C1 segment of cervical spinal cord (tissue), 14 donors: Measurements from ENCODE around the gene ADAMTS2.
"Not testable (repeated sequence)": the region's sequence is repeated elsewhere in the genome, so short reads cannot be mapped to it uniquely, and the experiment has no call there.

Experiments used
- DNase-seq, 14 donors: peaks; one replicate each; lab custom pipeline; 2025; lab: John Stamatoyannopoulos, UW

The ADAMTS2 gene

GRCh38 chr5:179325296-179326031, 19.8 kb downstream of the ADAMTS2 start:
- DNase-seq: no peak

GRCh38 chr5:179324760-179325295, 20.4 kb downstream of the ADAMTS2 start:
- DNase-seq: no peak

GRCh38 chr5:179324316-179324715, 20.9 kb downstream of the ADAMTS2 start:
- DNase-seq: not testable (repeated sequence)

- DNase-seq: no peak
These were observed 22.0 kb downstream of the ADAMTS2 start for GRCh38 chr5:179323026-179323870.

GRCh38 chr5:179322071-179323025, 22.9 kb downstream of the ADAMTS2 start:
- no peak for DNase-seq

- DNase-seq: no peak
These were observed 23.9 kb downstream of the ADAMTS2 start for GRCh38 chr5:179321206-179321987.

GRCh38 chr5:179319741-179320281, 25.4 kb downstream of the ADAMTS2 start:
- DNase-seq: no peak

GRCh38 chr5:179319123-179319522, 26.1 kb downstream of the ADAMTS2 start:
- DNase-seq: no peak

GRCh38 chr5:179318221-179318955, 26.9 kb downstream of the ADAMTS2 start:
- no peak for DNase-seq

GRCh38 chr5:179317411-179318220, 27.6 kb downstream of the ADAMTS2 start:
- no peak for DNase-seq

- DNase-seq: no peak
These were observed 28.3 kb downstream of the ADAMTS2 start for GRCh38 chr5:179316982-179317381.

- DNase-seq: no peak
These were observed 29.1 kb downstream of the ADAMTS2 start for GRCh38 chr5:179316111-179316551.

GRCh38 chr5:179315356-179315890, 29.8 kb downstream of the ADAMTS2 start:
- DNase-seq: no peak

- no peak for DNase-seq
These were observed 30.5 kb downstream of the ADAMTS2 start for GRCh38 chr5:179314606-179315355.

GRCh38 chr5:179313849-179314521, 31.3 kb downstream of the ADAMTS2 start:
- DNase-seq: peak in 11 of 14 donors; percentile 5 to 96 (median 36)

GRCh38 chr5:179312557-179313235, 32.6 kb downstream of the ADAMTS2 start:
- DNase-seq: no peak
